HepG2 (cell line): ENCODE data around the gene TNC. TPM values are rescaled to one million over a fixed set of nuclear protein-coding genes. Genes with fewer than 3 reads are reported as not detected.

Source experiments
- ATAC-seq: fragments of 200-7000 bp; cut with Tn5 transposase; 3 replicates; pipeline ENCODE4 v1.9.1; 2020; ENCODE audit warnings: mild to moderate bottlenecking, moderate library complexity
- BruUV-seq: library from RNA; stranded (reverse); fragments of 400-500 nt; replicated peaks from 2 replicates; lab custom pipeline; 2021; lab: Mats Ljungman, UMichigan
- CTCF ChIA-PET: fragments of 300-600 bp; formaldehyde crosslinking; extraction: SDS; loops from one replicate; lab custom pipeline; 2021; ENCODE audit warnings: low total read pairs, inconsistent platforms, low intra/inter-chr PET ratio; lab: Yijun Ruan, JAX
- POLR2A ChIA-PET: fragments of 350-600 bp; sonication (Branson Sonifier 250); formaldehyde crosslinking; loops from one replicate; lab custom pipeline; 2020; ENCODE audit warnings: antibody characterized with exemption, inconsistent platforms; lab: Yijun Ruan, JAX
- DNase-seq: peaks from one replicate; pipeline ENCODE4 v3.0.0-alpha.2; 2015; ENCODE audit warnings: low spot score
- FAIRE-seq: peaks from 3 replicates; lab custom pipeline; 2011; peaks lifted over from hg19 to GRCh38; lab: Jason Lieb, UNC
- H2AFZ ChIP-seq: one replicate; pipeline ENCODE4 v1.6.1; 2011; ENCODE audit warnings: low read length, inconsistent platforms
- H3K27ac ChIP-seq: fragments of 300-600 bp; 3 replicates; pipeline ENCODE4 v1.8.0; 2011; ENCODE audit warnings: mixed run types, mild to moderate bottlenecking, mixed read lengths, low read length, inconsistent platforms; ENCODE audit not compliant: insufficient read depth; ENCODE audit errors: extremely low read length
- H3K27me3 ChIP-seq, 2 experiments: fragments of 200-600 bp in 1 of 2; 2 replicates in 1 of 2; 3 replicates in 1 of 2; pipeline versions ENCODE4 v1.6.0 to v1.8.0; 2011; ENCODE audit warnings: low read length in 2 of 2, mild to moderate bottlenecking in 2 of 2, moderate library complexity in 2 of 2, inconsistent platforms in 1 of 2; ENCODE audit not compliant: insufficient read depth in 2 of 2, control insufficient read depth in 1 of 2
- H3K36me3 ChIP-seq, 2 experiments: fragments of 200-600 bp in 1 of 2; replicated peaks in 1 of 2; 2 replicates in 1 of 2; 3 replicates in 1 of 2; pipeline versions ENCODE4 v1.5.1 to v1.8.0; 2011; ENCODE audit warnings: low read length in 2 of 2, inconsistent platforms in 1 of 2; ENCODE audit not compliant: insufficient read depth in 2 of 2, control insufficient read depth in 1 of 2
- H3K4me1 ChIP-seq: 2 replicates; pipeline ENCODE4 v1.5.1; 2012; ENCODE audit warnings: low read length, inconsistent platforms; ENCODE audit not compliant: insufficient read depth
- H3K4me2 ChIP-seq: 2 replicates; pipeline ENCODE4 v1.6.0; 2011; ENCODE audit warnings: low read depth, low read length, inconsistent platforms
- H3K4me3 ChIP-seq, 3 experiments: fragments of 200-600 bp in 1 of 3; sonication (generic), shearing (Covaris generic) in 1 of 3; replicated peaks in 1 of 3; 2 replicates each; pipeline ENCODE4 v1.5.1; 2011 to 2016; ENCODE audit warnings: low read length in 3 of 3, inconsistent platforms in 2 of 3, low read depth in 2 of 3, mild to moderate bottlenecking in 2 of 3, control low read depth in 1 of 3, mixed read lengths in 1 of 3; ENCODE audit not compliant: insufficient read depth in 1 of 3
- H3K79me2 ChIP-seq: one replicate; pipeline ENCODE4 v1.6.1; 2011; ENCODE audit warnings: low read length, inconsistent platforms; ENCODE audit not compliant: insufficient read depth
- H3K9ac ChIP-seq: 2 replicates; pipeline ENCODE4 v1.6.0; 2011; ENCODE audit warnings: mild to moderate bottlenecking, low read depth, low read length, inconsistent platforms; ENCODE audit not compliant: insufficient read depth
- H3K9me3 ChIP-seq: 2 replicates; pipeline ENCODE4 v1.5.1; 2012; ENCODE audit warnings: mild to moderate bottlenecking, low read length
- H4K20me1 ChIP-seq: 2 replicates; pipeline ENCODE4 v1.6.0; 2011; ENCODE audit warnings: inconsistent platforms, mild to moderate bottlenecking, low read length, moderate library complexity; ENCODE audit not compliant: insufficient read depth
- KDM1A ChIP-seq: IDR thresholded peaks from 2 replicates; pipeline ENCODE4 v1.6.1; 2016; ENCODE audit warnings: missing compliant biosample characterization
- SCMH1 ChIP-seq: sonication (generic); formaldehyde crosslinking; IDR thresholded peaks from 2 replicates; pipeline ENCODE4 v1.9.0; 2021; ENCODE audit warnings: missing genetic modification reagents, mild to moderate bottlenecking, borderline replicate concordance
- SIX1 ChIP-seq: sonication (generic); formaldehyde crosslinking; IDR thresholded peaks from 2 replicates; pipeline ENCODE4 v1.4.0; 2020; ENCODE audit warnings: missing genetic modification reagents, borderline replicate concordance
- SOX6 ChIP-seq, 2 experiments: fragments of 450-650 bp in 1 of 2; sonication (generic) in 1 of 2; formaldehyde crosslinking in 1 of 2; IDR thresholded peaks; 2 replicates each; pipeline versions ENCODE4 v1.4.0 to v1.6.1; 2017 to 2020; ENCODE audit warnings: antibody characterized with exemption in 1 of 2, mild to moderate bottlenecking in 1 of 2, missing genetic modification reagents in 1 of 2
- ZBTB49 ChIP-seq: sonication (generic); formaldehyde crosslinking; IDR thresholded peaks from 2 replicates; pipeline ENCODE4 v1.4.0; 2020; ENCODE audit warnings: missing genetic modification reagents, borderline replicate concordance
- WGBS: methylation state at CpG from one replicate; pipeline ENCODE4 v1.1.6; 2017; ENCODE audit warnings: low lambda C conversion rate; 5-methylcytosine and 5-hydroxymethylcytosine counted together
- in situ Hi-C: cut with HindIII; loops from 2 replicates; pipeline ENCODE4 v1.10.0; 2017; ENCODE audit warnings: low pct_unique_long_range_greater_than_20kb; ENCODE audit not compliant: extremely low pct_ligation_motif_present
- intact Hi-C: fragments of 100-400 bp; cut with micrococcal nuclease; formaldehyde crosslinking; loops from one replicate; pipeline ENCODE4 v1.10.0; 2022; ENCODE audit not compliant: unreplicated experiment
- polyA plus RNA-seq, 8 experiments: library from polyadenylated mRNA; depleted of rRNA in 3 of 8; stranded (reverse) in 7 of 8; unstranded in 1 of 8; fragments of >200 nt; fragmentation: Illumina TruSeq in 4 of 8; extraction: Trizol in 4 of 8; gene quantifications; 2 replicates each; pipeline versions ENCODE4 v1.2.1 to v1.2.3, GENCODE V29; 2011 to 2016; ENCODE audit warnings: low read depth in 4 of 8, missing spikeins in 1 of 8, mixed read lengths in 1 of 8; ENCODE audit not compliant: insufficient read depth in 1 of 8
- total RNA-seq, 5 experiments: library from RNA; depleted of rRNA; stranded (reverse); fragments of >200 nt; fragmentation: Illumina TruSeq; extraction: Trizol; gene quantifications; 2 replicates each; pipeline ENCODE4 v1.2.3, GENCODE V29; 2016; ENCODE audit warnings: low read depth in 1 of 5

Gene TNC
- total and polyA plus RNA-seq, 2 of the 13 experiments (the other 11 are each of a cell fraction or from before 2014, with no cell fraction given) = not detected

- FAIRE-seq = no peak
- Histone ChIP-seq H3K4me1 (no peaks in the 10 kb centered on the region), H3K9ac (no peak overlapping the region), H3K27ac (no peak overlapping the region), H3K36me3 (no peaks in the 10 kb centered on the region), H4K20me1 (no peaks in the 10 kb centered on the region), H2AFZ (no peak overlapping the region), H3K4me2 (no peak overlapping the region), H3K9me3 (no peaks in the 10 kb centered on the region), H3K27me3 (no peaks in the 10 kb centered on the region), H3K79me2 (no peaks in the 10 kb centered on the region), H3K4me3 (no peak overlapping the region)
- BruUV-seq = no TSS peak
- ATAC-seq = no peak
- ChIA-PET POLR2A (no interaction called here), CTCF (no interaction called here)
- no peak for TF ChIP-seq SCMH1 (CRISPR knock-in tag)
- TF ChIP-seq SIX1 = no peak
- no peak for TF ChIP-seq KDM1A (CRISPR knock-in tag)
- no peak for TF ChIP-seq SOX6 (IDR thresholded peaks at IDR 0.05)
- no peak for TF ChIP-seq SOX6 (CRISPR knock-in tag; IDR thresholded peaks at IDR 0.05)
- TF ChIP-seq ZBTB49 (CRISPR knock-in tag) = no peak
- in situ Hi-C loops = no loop called here
- DNase-seq = no peak
- 10% methylated on average over 1 of the region's 2 CpGs for WGBS
- intact Hi-C loops = no loop called here
Observed at GRCh38 chr9:115036691-115037090, 81.3 kb downstream of the TNC start.
